ENCODE results near the gene ZNF586.

ZNF586 gene

GRCh38 chr19:57825511-57825910 is 56.0 kb downstream of the ZNF586 start:
- no peak for DNase-seq

GRCh38 chr19:57829316-57829715 is 59.8 kb downstream of the ZNF586 start:
- no peak for DNase-seq

- no peak for DNase-seq
Observed at GRCh38 chr19:57830071-57830602, 60.7 kb downstream of the ZNF586 start, which contains the start of gene ZNF587B. Gene ZNF587B, plus strand, starts transcription at chr19:57830299. Its CDS starts 230 bp downstream, at chr19:57830529.

All from activated gamma-delta T cell (primary cell).